ENCODE data around the gene BANF1. TPM values are rescaled to one million over a fixed set of nuclear protein-coding genes. Genes with fewer than 3 reads are reported as not detected.

The BANF1 gene
- total and polyA plus RNA-seq, 4 experiments from 2014 or later = 90.8 to 163 (median 126) TPM

DNA sequence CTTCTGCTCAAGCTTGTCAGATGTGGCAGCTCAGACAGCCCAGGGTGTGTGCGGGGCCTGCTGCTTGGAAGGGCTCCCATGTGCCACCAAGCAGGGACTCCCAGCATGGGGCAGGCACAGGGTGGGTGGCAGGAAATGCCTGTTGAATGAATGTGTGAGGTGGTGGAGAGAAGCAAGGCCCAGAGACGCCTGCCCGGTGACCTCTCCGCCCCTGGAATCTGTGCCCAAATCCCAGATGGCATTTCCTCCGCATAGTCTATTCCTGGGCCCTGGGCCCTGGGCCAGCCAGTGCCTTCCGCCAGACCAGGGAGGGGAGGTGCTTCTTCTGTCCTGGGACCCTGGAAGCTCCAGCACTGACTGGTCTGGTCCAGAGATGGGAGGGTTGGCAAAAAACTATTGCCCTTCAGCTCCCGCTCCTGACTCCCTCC, 13.2 kb downstream of the BANF1 start:
- no peaks in the 10 kb centered on the region for H3K36me3 Mint-ChIP-seq
- H3K27ac Mint-ChIP-seq = no peak overlapping the region
- no peaks in the 10 kb centered on the region for H3K4me1 ChIP-seq (ENCODE audit: insufficient read depth, low read length)
- intact Hi-C loops (cut with micrococcal nuclease) = no loop called here
- H3K36me3 ChIP-seq (ENCODE audit: insufficient read depth, low read length) = no peaks in the 10 kb centered on the region
- POLR2A ChIA-PET (ENCODE audit: partially characterized antibody) = no interaction called here
- no peak overlapping the region for H3K27ac ChIP-seq (ENCODE audit: low read depth, low read length)
- H3K9me3 ChIP-seq (ENCODE audit: control insufficient read depth in 1 of 2, low read length in 2 of 2) = no peaks in the 10 kb centered on the region
- H3K4me3 Mint-ChIP-seq = no peak overlapping the region
- H3K27me3 Mint-ChIP-seq = peaks cover 5 to 11% of the 10 kb centered on the region in 2 donors
- peaks cover 13% of the 10 kb centered on the region for H3K27me3 ChIP-seq (ENCODE audit: insufficient read depth, low read length)
- peaks cover 0 to 5% (median 1%) of the 10 kb centered on the region in 4 donors for H3K4me1 Mint-ChIP-seq
- CTCF ChIA-PET (ENCODE audit: partially characterized antibody) = no interaction called here
- DNase-seq = no peak
- H3K4me3 ChIP-seq (ENCODE audit: low read length in 2 of 2) = no peak overlapping the region
- H3K9me3 Mint-ChIP-seq = no peaks in the 10 kb centered on the region

DNA sequence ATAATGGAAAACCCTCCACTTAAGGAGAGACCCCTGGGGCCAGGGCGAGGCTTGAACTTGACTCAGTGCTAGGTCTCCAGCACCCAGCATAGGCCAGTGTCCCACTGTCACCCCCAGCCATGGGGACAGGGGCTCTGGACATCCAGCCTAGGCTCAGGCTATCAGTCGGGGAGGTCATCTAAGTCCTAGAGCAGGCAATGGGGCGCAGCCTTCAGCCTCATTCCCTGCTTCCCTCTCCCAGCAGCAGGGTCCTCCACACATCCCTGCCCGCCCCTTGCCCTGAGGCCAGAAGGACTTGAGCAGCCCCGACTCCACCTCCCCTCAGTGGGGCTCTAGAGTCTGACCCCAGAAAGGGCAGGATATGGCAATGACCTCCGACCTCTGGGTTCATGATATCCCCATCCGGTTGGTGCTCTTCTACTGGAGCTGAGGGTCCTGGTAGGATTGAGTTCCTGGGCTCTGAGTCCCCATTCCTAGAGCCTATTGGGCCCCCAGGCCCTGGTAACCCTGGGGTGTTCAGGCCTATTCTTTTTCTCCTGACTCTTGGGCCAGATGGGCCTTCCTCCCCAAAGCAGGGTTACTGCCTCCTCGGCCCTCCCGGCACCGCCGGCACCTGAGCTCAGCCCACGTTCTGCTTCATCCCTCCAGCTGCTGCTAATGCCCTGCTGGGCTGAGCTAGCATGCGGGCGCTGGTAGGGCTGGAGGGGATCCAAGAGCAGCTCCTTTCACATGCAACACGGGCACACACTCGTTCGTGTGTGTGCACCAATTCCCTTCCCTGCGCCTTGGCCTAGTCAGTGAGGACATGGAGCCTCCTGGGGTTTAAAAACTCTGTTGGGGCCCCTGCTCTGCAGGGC, 13.9 kb downstream of the BANF1 start:
- Mint-ChIP-seq H3K4me3 (no peak overlapping the region), H3K4me1 (peaks cover 0 to 4% (median under 1%) of the 10 kb centered on the region in 4 donors), H3K27ac (no peak overlapping the region), H3K9me3 (no peaks in the 10 kb centered on the region), H3K36me3 (no peaks in the 10 kb centered on the region), H3K27me3 (peaks cover 4 to 10% of the 10 kb centered on the region in 2 donors)
- intact Hi-C loops (cut with micrococcal nuclease) = no loop called here
- no peaks in the 10 kb centered on the region for H3K4me1 ChIP-seq (ENCODE audit: insufficient read depth, low read length)
- ChIA-PET POLR2A (ENCODE audit: partially characterized antibody) (no interaction called here), CTCF (ENCODE audit: partially characterized antibody) (no interaction called here)
- no peak overlapping the region for H3K4me3 ChIP-seq (ENCODE audit: low read length in 2 of 2)
- H3K36me3 ChIP-seq (ENCODE audit: insufficient read depth, low read length) = no peaks in the 10 kb centered on the region
- H3K27ac ChIP-seq (ENCODE audit: low read depth, low read length) = no peak overlapping the region
- H3K9me3 ChIP-seq (ENCODE audit: control insufficient read depth in 1 of 2, low read length in 2 of 2) = no peaks in the 10 kb centered on the region
- DNase-seq = no peak
- peaks cover 13% of the 10 kb centered on the region for H3K27me3 ChIP-seq (ENCODE audit: insufficient read depth, low read length)

DNA sequence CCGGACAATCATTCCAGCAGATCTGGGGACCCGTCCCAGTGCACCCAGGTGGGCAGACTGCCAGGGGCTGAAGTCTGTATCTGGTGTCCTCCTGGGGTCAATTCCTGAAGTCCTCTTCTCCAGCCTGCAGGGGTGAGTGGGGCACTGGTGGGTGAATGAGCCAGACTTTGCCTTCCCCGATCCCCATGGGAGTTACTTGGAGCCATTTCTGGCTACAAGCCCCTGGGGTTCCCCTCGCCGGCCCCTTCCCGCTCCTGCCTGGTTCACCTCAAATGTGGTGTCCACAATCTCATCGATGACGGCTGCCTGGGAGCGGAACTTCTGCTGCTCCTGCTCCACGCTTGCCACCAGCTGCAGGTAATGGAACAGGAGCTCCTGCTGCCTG, 14.5 kb downstream of the BANF1 start:
- Histone ChIP-seq H3K27me3 (ENCODE audit: insufficient read depth, low read length) (peaks cover 8% of the 10 kb centered on the region), H3K4me3 (ENCODE audit: low read length in 2 of 2) (no peak overlapping the region), H3K4me1 (ENCODE audit: insufficient read depth, low read length) (no peaks in the 10 kb centered on the region), H3K27ac (ENCODE audit: low read depth, low read length) (no peak overlapping the region), H3K9me3 (ENCODE audit: control insufficient read depth in 1 of 2, low read length in 2 of 2) (no peaks in the 10 kb centered on the region), H3K36me3 (ENCODE audit: insufficient read depth, low read length) (no peaks in the 10 kb centered on the region)
- intact Hi-C loops (cut with micrococcal nuclease) = no loop called here
- Mint-ChIP-seq H3K4me1 (peaks cover 0 to 4% (median under 1%) of the 10 kb centered on the region in 4 donors), H3K27ac (no peak overlapping the region), H3K9me3 (no peaks in the 10 kb centered on the region), H3K36me3 (no peaks in the 10 kb centered on the region), H3K4me3 (no peak overlapping the region), H3K27me3 (peaks cover 4 to 10% of the 10 kb centered on the region in 2 donors)
- CTCF ChIA-PET (ENCODE audit: partially characterized antibody) = no interaction called here
- no peak for DNase-seq
- POLR2A ChIA-PET (ENCODE audit: partially characterized antibody) = no interaction called here

DNA sequence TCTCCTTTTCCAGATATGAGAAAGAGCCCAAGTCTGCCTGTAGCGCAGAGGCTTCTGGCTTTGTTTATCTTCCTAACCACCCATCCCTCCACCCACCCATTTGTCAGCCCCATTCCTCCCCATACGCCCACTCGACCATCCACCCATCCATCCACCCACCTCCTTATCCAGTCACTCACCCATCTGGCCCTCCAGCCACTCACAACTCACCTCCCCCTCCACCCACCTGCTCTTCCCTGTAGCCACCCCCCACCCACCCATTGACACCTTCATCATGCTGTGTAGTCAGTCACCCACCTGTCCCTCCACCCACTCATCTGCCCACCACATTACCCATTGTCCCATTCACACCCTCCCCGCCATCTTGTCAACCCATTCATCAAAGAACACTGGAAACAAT, 15.0 kb downstream of the BANF1 start:
- peaks cover 2% of the 10 kb centered on the region for H3K4me1 ChIP-seq (ENCODE audit: insufficient read depth, low read length)
- H3K9me3 ChIP-seq (ENCODE audit: control insufficient read depth in 1 of 2, low read length in 2 of 2) = no peaks in the 10 kb centered on the region
- H3K27me3 Mint-ChIP-seq = peaks cover 4 to 10% of the 10 kb centered on the region in 2 donors
- H3K27me3 ChIP-seq (ENCODE audit: insufficient read depth, low read length) = peaks cover 8% of the 10 kb centered on the region
- no peaks in the 10 kb centered on the region for H3K9me3 Mint-ChIP-seq
- H3K4me1 Mint-ChIP-seq = peaks cover under 1 to 4% (median 1%) of the 10 kb centered on the region in 4 donors
- CTCF ChIA-PET (ENCODE audit: partially characterized antibody) = no interaction called here
- POLR2A ChIA-PET (ENCODE audit: partially characterized antibody) = no interaction called here
- no peak overlapping the region for H3K4me3 Mint-ChIP-seq
- H3K27ac Mint-ChIP-seq = no peak overlapping the region
- no peaks in the 10 kb centered on the region for H3K36me3 ChIP-seq (ENCODE audit: insufficient read depth, low read length)
- no peaks in the 10 kb centered on the region for H3K36me3 Mint-ChIP-seq
- intact Hi-C loops (cut with micrococcal nuclease) = no loop called here
- no peak overlapping the region for H3K27ac ChIP-seq (ENCODE audit: low read depth, low read length)
- DNase-seq = no peak
- no peak overlapping the region for H3K4me3 ChIP-seq (ENCODE audit: low read length in 2 of 2)

DNA sequence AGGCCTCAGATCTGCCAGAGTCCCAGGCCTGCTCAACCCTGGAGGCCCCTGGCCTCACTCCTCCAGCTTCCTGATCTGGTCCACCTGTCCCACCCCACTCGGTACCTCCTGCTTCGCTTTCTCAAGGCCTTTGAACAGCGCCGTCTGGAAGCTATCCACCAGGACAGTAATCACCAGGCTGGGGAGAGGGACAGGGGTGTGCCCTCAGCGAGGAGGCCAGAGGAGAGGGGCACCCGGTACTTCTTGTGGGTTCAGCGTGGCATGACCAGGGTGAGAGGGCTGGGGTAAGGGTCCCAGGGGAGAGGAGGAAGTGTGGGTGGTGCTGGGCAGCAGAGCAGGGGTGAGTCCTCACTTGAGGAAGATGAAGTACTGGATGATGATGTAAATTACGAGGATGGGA, 17.9 kb downstream of the BANF1 start:
- Mint-ChIP-seq H3K9me3 (no peaks in the 10 kb centered on the region), H3K27ac (no peak overlapping the region), H3K36me3 (no peaks in the 10 kb centered on the region), H3K4me3 (no peak overlapping the region), H3K4me1 (peaks cover 0 to 9% (median 6%) of the 10 kb centered on the region in 4 donors), H3K27me3 (peaks cover 4 to 6% of the 10 kb centered on the region in 2 donors)
- H3K27ac ChIP-seq (ENCODE audit: low read depth, low read length) = no peak overlapping the region
- H3K4me3 ChIP-seq (ENCODE audit: low read length in 2 of 2) = no peak overlapping the region
- intact Hi-C loops (cut with micrococcal nuclease) = no loop called here
- H3K36me3 ChIP-seq (ENCODE audit: insufficient read depth, low read length) = no peaks in the 10 kb centered on the region
- DNase-seq = no peak
- CTCF ChIA-PET (ENCODE audit: partially characterized antibody) = interaction anchor here (1.7 kb wide), 1 partner anchor 24 kb away, joined by 4 read pairs; no protein-coding TSS in a partner anchor
- H3K4me1 ChIP-seq (ENCODE audit: insufficient read depth, low read length) = peaks cover 6% of the 10 kb centered on the region
- POLR2A ChIA-PET (ENCODE audit: partially characterized antibody) = no interaction called here
- no peaks in the 10 kb centered on the region for H3K27me3 ChIP-seq (ENCODE audit: insufficient read depth, low read length)
- H3K9me3 ChIP-seq (ENCODE audit: control insufficient read depth in 1 of 2, low read length in 2 of 2) = no peaks in the 10 kb centered on the region

DNA sequence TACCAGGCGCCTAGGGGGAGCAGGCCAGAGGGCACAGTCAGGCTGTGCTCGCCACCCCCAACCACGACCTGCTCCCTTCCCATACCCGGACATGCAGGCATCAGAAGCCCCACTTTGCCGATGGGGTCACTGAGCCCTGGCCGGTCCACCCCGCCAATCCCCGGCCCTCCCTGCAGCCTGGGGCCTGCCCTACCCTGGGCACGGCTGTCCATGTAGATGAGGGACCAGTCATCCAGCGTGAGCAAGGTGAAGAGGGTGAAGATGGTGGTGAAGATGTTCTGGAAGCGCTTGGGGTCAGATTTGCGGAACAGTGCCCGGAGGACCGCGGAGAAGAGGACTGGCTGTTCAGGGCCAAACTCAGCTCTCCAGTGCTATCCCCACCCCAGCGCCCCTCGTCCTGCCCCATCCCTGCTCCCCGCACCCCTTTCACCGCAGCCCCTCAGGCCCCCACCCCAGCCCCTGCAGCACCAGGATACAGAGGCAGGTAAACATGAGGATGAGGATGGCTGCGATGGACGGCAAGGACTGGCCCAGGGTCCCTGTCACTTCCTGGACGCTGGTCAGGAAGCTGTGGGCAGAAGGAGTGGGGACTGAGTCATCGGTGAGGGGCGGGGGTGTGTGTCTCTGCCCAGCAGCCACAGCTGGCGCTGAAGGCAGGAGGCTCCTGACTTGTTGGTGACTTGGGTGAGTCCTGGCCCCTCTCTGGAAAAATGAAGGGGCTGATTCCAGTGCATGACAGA, 18.5 kb downstream of the BANF1 start:
- Histone ChIP-seq H3K36me3 (ENCODE audit: insufficient read depth, low read length) (no peaks in the 10 kb centered on the region), H3K27me3 (ENCODE audit: insufficient read depth, low read length) (no peaks in the 10 kb centered on the region), H3K27ac (ENCODE audit: low read depth, low read length) (no peak overlapping the region), H3K4me1 (ENCODE audit: insufficient read depth, low read length) (peaks cover 6% of the 10 kb centered on the region), H3K9me3 (ENCODE audit: control insufficient read depth in 1 of 2, low read length in 2 of 2) (no peaks in the 10 kb centered on the region), H3K4me3 (ENCODE audit: low read length in 2 of 2) (no peak overlapping the region)
- Mint-ChIP-seq H3K9me3 (no peaks in the 10 kb centered on the region), H3K4me3 (peak overlapping the region in 1 of 8 donors; percentile 50), H3K27me3 (peaks cover 4 to 6% of the 10 kb centered on the region in 2 donors), H3K36me3 (no peaks in the 10 kb centered on the region), H3K27ac (peak overlapping the region in 1 of 7 donors; percentile 86), H3K4me1 (peaks cover 0 to 9% (median 6%) of the 10 kb centered on the region in 4 donors)
- POLR2A ChIA-PET (ENCODE audit: partially characterized antibody) = no interaction called here
- DNase-seq = no peak
- intact Hi-C loops (cut with micrococcal nuclease) = no loop called here
- CTCF ChIA-PET (ENCODE audit: partially characterized antibody) = interaction anchor here (1.7 kb wide), 1 partner anchor 10 kb away, joined by 4 read pairs; no protein-coding TSS in a partner anchor
